ENCODE results near the gene GLI3. TPM values are rescaled to one million over a fixed set of nuclear protein-coding genes. Genes with fewer than 3 reads are reported as not detected.

GLI3 gene
- total and polyA plus RNA-seq, 2 of the 8 experiments (the other 6 are each of a cell fraction or from before 2014, with no cell fraction given), result 8.0 to 31.1 TPM

DNA sequence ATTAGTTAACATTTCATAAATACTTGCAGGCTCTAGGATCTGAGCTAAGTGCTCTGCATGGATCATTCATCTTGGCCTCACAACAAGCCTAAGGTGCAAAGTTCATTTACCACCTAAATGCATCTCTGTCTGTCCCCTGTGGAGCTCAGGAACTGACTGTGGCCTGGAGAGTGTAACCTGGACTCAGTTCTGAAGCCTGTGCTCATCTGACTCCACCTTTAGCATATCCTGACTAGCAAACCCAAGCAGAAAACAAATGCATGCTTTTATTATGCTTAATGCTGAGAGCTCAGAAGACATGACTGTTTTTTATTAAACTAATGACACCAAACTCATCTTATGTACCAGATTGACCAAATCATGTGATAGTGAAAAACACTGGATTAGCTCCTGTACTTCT lies 288.5 kb downstream of the GLI3 start (continued):
- TF ChIP-seq USF2 (IDR thresholded peaks at IDR 0.05; ENCODE audit: low read length) (no peak), CEBPB (IDR thresholded peaks at IDR 0.05; ENCODE audit: low read depth, low read length) (no peak), CHD7 (IDR thresholded peaks at IDR 0.05; ENCODE audit: insufficient replicate concordance, low read length) (no peak), SP4 (IDR thresholded peaks at IDR 0.05; ENCODE audit: low read length) (no peak), SIN3A (conservative IDR thresholded peaks at IDR 0.05 in 1 of 2, IDR thresholded peaks at IDR 0.05 in 1 of 2; ENCODE audit: low read depth in 1 of 2, low read length in 2 of 2) (no peak)
